CD14-positive monocyte (primary cell): Measurements from ENCODE around the gene ZBP1. TPM values are rescaled to one million over a fixed set of nuclear protein-coding genes. Genes with fewer than 3 reads are reported as not detected.

ENCODE experiments used
- DNase-seq, 3 donors: peaks; one replicate each; pipeline ENCODE4 v3.0.0-alpha.2; 2011 to 2022
- H2AFZ ChIP-seq: 2 replicates; pipeline ENCODE4 v1.6.0; 2012; ENCODE audit warnings: mild to moderate bottlenecking, low read depth, low read length, inconsistent platforms; ENCODE audit not compliant: insufficient read depth, poor library complexity, severe bottlenecking
- H3K27ac ChIP-seq, 2 donors: 1 replicate in 1 of 2; 2 replicates in 1 of 2; pipeline ENCODE4 v1.5.1; 2012 to 2013; ENCODE audit warnings: low read length in 2 of 2, control low read depth in 1 of 2, inconsistent platforms in 1 of 2, low read depth in 1 of 2, mild to moderate bottlenecking in 1 of 2
- H3K27me3 ChIP-seq, 2 donors: one replicate each; pipeline versions ENCODE4 v1.6.0 to v1.6.1; 2011 to 2013; ENCODE audit warnings: low read length in 2 of 2; ENCODE audit not compliant: control insufficient read depth in 2 of 2, insufficient read depth in 2 of 2
- H3K36me3 ChIP-seq, 2 donors: replicated peaks in 1 of 2; 1 replicate in 1 of 2; 2 replicates in 1 of 2; pipeline versions ENCODE4 v1.5.1 to v1.6.1; 2012 to 2013; ENCODE audit warnings: low read length in 2 of 2, control low read depth in 1 of 2, inconsistent platforms in 1 of 2, mild to moderate bottlenecking in 1 of 2; ENCODE audit not compliant: insufficient read depth in 2 of 2, control insufficient read depth in 1 of 2
- H3K4me1 ChIP-seq, 2 donors: 1 replicate in 1 of 2; 2 replicates in 1 of 2; pipeline versions ENCODE4 v1.5.1 to v1.6.1; 2012 to 2013; ENCODE audit warnings: low read length in 2 of 2, control low read depth in 1 of 2, inconsistent platforms in 1 of 2, mild to moderate bottlenecking in 1 of 2, moderate library complexity in 1 of 2; ENCODE audit not compliant: insufficient read depth in 2 of 2, control insufficient read depth in 1 of 2
- H3K4me2 ChIP-seq: replicated peaks from 2 replicates; pipeline ENCODE3; 2012; ENCODE audit warnings: low read length, moderate library complexity, mild to moderate bottlenecking; ENCODE audit not compliant: poor library complexity, severe bottlenecking; ENCODE audit errors: extremely low read depth
- H3K4me3 ChIP-seq, 3 experiments: fragments of 200-600 bp in 1 of 3; sonication (generic) in 1 of 3; replicated peaks in 1 of 3; 1 replicate in 2 of 3; 2 replicates in 1 of 3; pipeline ENCODE4 v1.5.1; 2011 to 2013; ENCODE audit warnings: low read length in 3 of 3, mild to moderate bottlenecking in 3 of 3, control low read depth in 2 of 3, low read depth in 2 of 3, inconsistent platforms in 1 of 3, moderate library complexity in 1 of 3
- H3K79me2 ChIP-seq: 2 replicates; pipeline ENCODE4 v1.6.0; 2012; ENCODE audit warnings: mild to moderate bottlenecking, control low read depth, inconsistent platforms, low read length, moderate library complexity; ENCODE audit not compliant: insufficient read depth
- H3K9ac ChIP-seq: 2 replicates; pipeline ENCODE4 v1.6.0; 2017; ENCODE audit warnings: low read length, mild to moderate bottlenecking; ENCODE audit not compliant: insufficient read depth, poor library complexity, severe bottlenecking
- H3K9me3 ChIP-seq, 2 donors: replicated peaks in 1 of 2; 1 replicate in 1 of 2; 2 replicates in 1 of 2; pipeline versions ENCODE4 v1.5.1 to v1.6.1; 2012 to 2013; ENCODE audit warnings: low read length in 2 of 2, control low read depth in 1 of 2; ENCODE audit not compliant: control insufficient read depth in 1 of 2, insufficient read depth in 1 of 2
- H4K20me1 ChIP-seq: 2 replicates; pipeline ENCODE4 v1.6.0; 2012; ENCODE audit warnings: mild to moderate bottlenecking, low read length, control low read depth, moderate library complexity; ENCODE audit not compliant: insufficient read depth
- H3K27ac Mint-ChIP-seq, 7 donors: one replicate each; pipeline ENCODE4 v1.8.0; 2020; ENCODE audit warnings: mild to moderate bottlenecking in 7 of 7, mixed read lengths in 7 of 7, moderate library complexity in 6 of 7, inconsistent platforms in 2 of 7
- H3K27me3 Mint-ChIP-seq, 3 donors: one replicate each; pipeline ENCODE4 v1.8.0; 2021 to 2022; ENCODE audit warnings: low read depth in 3 of 3, mild to moderate bottlenecking in 3 of 3, mixed read lengths in 3 of 3, moderate library complexity in 3 of 3, inconsistent platforms in 1 of 3
- H3K36me3 Mint-ChIP-seq, 2 donors: one replicate each; pipeline ENCODE4 v1.8.0; 2020; ENCODE audit warnings: mixed read lengths in 2 of 2, inconsistent platforms in 1 of 2, mild to moderate bottlenecking in 1 of 2
- H3K4me1 Mint-ChIP-seq: one replicate; pipeline ENCODE4 v1.8.0; 2020; ENCODE audit warnings: mild to moderate bottlenecking, mixed read lengths
- H3K4me3 Mint-ChIP-seq, 2 donors: one replicate each; pipeline ENCODE4 v1.8.0; 2020; ENCODE audit warnings: mild to moderate bottlenecking in 2 of 2, mixed read lengths in 2 of 2, moderate library complexity in 1 of 2
- H3K9me3 Mint-ChIP-seq, 7 donors: one replicate each; pipeline ENCODE4 v1.8.0; 2020 to 2022; ENCODE audit warnings: mixed read lengths in 7 of 7, mild to moderate bottlenecking in 6 of 7, moderate library complexity in 6 of 7, inconsistent platforms in 2 of 7
- CTCF ChIP-seq: fragments of 200-600 bp; IDR thresholded peaks from one replicate; pipeline ENCODE4 v1.8.0; 2022; ENCODE audit warnings: antibody characterized with exemption, mild to moderate bottlenecking
- WGBS: methylation state at CpG from one replicate; pipeline ENCODE4 v1.1.5; 2013; ENCODE audit warnings: missing lambda C conversion rate; ENCODE audit not compliant: insufficient coverage; 5-methylcytosine and 5-hydroxymethylcytosine counted together
- intact Hi-C, 2 donors: fragments of 100-400 bp; cut with micrococcal nuclease; formaldehyde crosslinking; loops; one replicate each; pipeline versions ENCODE4 v1.15.0 to v1.15.1; 2023
- polyA plus RNA-seq, 3 donors: library from polyadenylated mRNA; depleted of rRNA in 1 of 3; unstranded in 2 of 3; stranded (reverse) in 1 of 3; fragments of 300-500 nt in 2 of 3; fragments of >200 nt in 1 of 3; fragmentation: Illumina TruSeq in 2 of 3; gene quantifications; 1 replicate in 2 of 3; 2 replicates in 1 of 3; pipeline ENCODE4 v1.2.3, GENCODE V29; 2012 to 2021

The ZBP1 gene
- polyA plus RNA-seq, 3 donors: 2.8 to 25.9 (median 3.0) TPM

DNA sequence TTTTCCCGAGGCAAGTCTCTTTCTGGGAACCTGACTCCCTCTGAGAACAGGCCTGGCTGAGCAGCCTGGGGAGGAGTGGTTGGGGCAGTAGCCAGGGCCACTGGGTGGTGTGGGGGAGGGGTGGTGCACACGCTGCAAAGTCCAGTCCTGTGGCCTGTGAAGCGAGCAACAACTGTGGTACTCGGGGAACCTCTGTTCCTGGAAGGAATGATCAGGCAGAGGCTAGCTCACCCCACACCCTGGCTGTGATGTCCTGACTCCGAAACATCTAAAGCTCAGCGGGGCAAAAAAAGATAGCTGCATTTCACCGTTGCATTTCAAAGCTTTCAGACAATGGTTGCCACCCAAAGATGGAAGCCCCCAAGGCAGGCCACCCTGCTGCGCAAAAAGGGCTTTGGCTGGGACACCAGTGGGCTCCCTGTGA is 33.8 kb downstream of the ZBP1 start:
- Histone ChIP-seq H3K27me3 (peaks cover 0 to 25% of the 10 kb centered on the region in 2 donors), H3K27ac (no peak overlapping the region), H3K4me1 (peaks cover 18 to 20% of the 10 kb centered on the region in 2 donors), H2AFZ (no peak overlapping the region), H3K4me3 (no peak overlapping the region), H3K4me2 (no peak overlapping the region), H3K36me3 (no peaks in the 10 kb centered on the region), H3K9me3 (peaks cover 0 to 16% of the 10 kb centered on the region in 2 donors), H4K20me1 (no peaks in the 10 kb centered on the region), H3K79me2 (no peaks in the 10 kb centered on the region), H3K9ac (no peak overlapping the region)
- no peak for DNase-seq
- WGBS: 74% methylated on average over 7 of the region's 8 CpGs
- Mint-ChIP-seq H3K27ac (no peak overlapping the region), H3K36me3 (no peaks in the 10 kb centered on the region), H3K4me3 (peak overlapping the region in 1 of 2 donors; percentile 21), H3K27me3 (peaks cover 18 to 49% (median 30%) of the 10 kb centered on the region in 3 donors), H3K4me1 (peaks cover 21% of the 10 kb centered on the region), H3K9me3 (peaks cover 2 to 19% (median 13%) of the 10 kb centered on the region in 7 donors)
- intact Hi-C loops: no loop called here
- TF ChIP-seq CTCF: no peak

- peak overlapping the region in 1 of 2 donors; percentile 21 for H3K4me3 Mint-ChIP-seq
- Histone ChIP-seq H3K9ac (no peak overlapping the region), H3K36me3 (no peaks in the 10 kb centered on the region), H3K9me3 (peaks cover 0 to 16% of the 10 kb centered on the region in 2 donors), H3K4me3 (no peak overlapping the region), H4K20me1 (no peaks in the 10 kb centered on the region), H3K27me3 (peaks cover 0 to 29% of the 10 kb centered on the region in 2 donors), H3K4me1 (peaks cover 25 to 27% of the 10 kb centered on the region in 2 donors), H3K4me2 (no peak overlapping the region), H3K27ac (no peak overlapping the region), H2AFZ (no peak overlapping the region), H3K79me2 (no peaks in the 10 kb centered on the region)
- no peak for TF ChIP-seq CTCF
- intact Hi-C loops: no loop called here
- peaks cover under 1 to 4% of the 10 kb centered on the region in 2 donors for H3K36me3 Mint-ChIP-seq
- H3K27ac Mint-ChIP-seq: peak overlapping the region in 1 of 7 donors; percentile 33
- H3K9me3 Mint-ChIP-seq: peaks cover 2 to 19% (median 13%) of the 10 kb centered on the region in 7 donors
- peaks cover 29% of the 10 kb centered on the region for H3K4me1 Mint-ChIP-seq
- no peak for DNase-seq
- 85% methylated on average over 15 of the region's 17 CpGs for WGBS
- H3K27me3 Mint-ChIP-seq: peaks cover 25 to 54% (median 31%) of the 10 kb centered on the region in 3 donors
Measured at GRCh38 chr20:57585466-57586213, 34.6 kb downstream of the ZBP1 start.
